ENCODE results near the gene RAB19. TPM values are rescaled to one million over a fixed set of nuclear protein-coding genes. Genes with fewer than 3 reads are reported as not detected.

Gene RAB19
- total and polyA plus RNA-seq, 9 of the 15 experiments (the other 6 are each of a cell fraction or from before 2014, with no cell fraction given): not detected

- TF ChIP-seq ZBTB43 (CRISPR knock-in tag; IDR thresholded peaks at IDR 0.05): no peak
- no peak for TF ChIP-seq TAF9B (IDR thresholded peaks at IDR 0.05; ENCODE audit: partially characterized antibody)
- TF ChIP-seq HOMEZ (CRISPR knock-in tag; IDR thresholded peaks at IDR 0.05): no peak
- TF ChIP-seq PHB (CRISPR knock-in tag; IDR thresholded peaks at IDR 0.05): peak; percentile 89
- TF ChIP-seq HCFC1 (IDR thresholded peaks at IDR 0.05; ENCODE audit: low read depth, low read length): peak; percentile 99
- no peak for TF ChIP-seq MAFK (IDR thresholded peaks at IDR 0.05; ENCODE audit: low read length)
- 0 out of 4 replicates have a peak, but pooled peaks of 1 of the 2 experiments have one; percentile 29 for TF ChIP-seq ZMIZ1 (IDR thresholded peaks at IDR 0.05; ENCODE audit: low read depth in 2 of 2, low read length in 2 of 2)
- no peak for TF ChIP-seq ZNF408 (CRISPR knock-in tag; IDR thresholded peaks at IDR 0.05; ENCODE audit: low read depth)
- TF ChIP-seq ZNF668 (CRISPR knock-in tag; IDR thresholded peaks at IDR 0.05): no peak
- peak; percentile 68; the same call in 1 of the 2 replicates for TF ChIP-seq ZNF511 (CRISPR knock-in tag; IDR thresholded peaks at IDR 0.05)
- no peak; the same call in 1 of the 2 replicates for TF ChIP-seq RNF2 (IDR thresholded peaks at IDR 0.05)
- no peak for TF ChIP-seq PRPF4 (IDR thresholded peaks at IDR 0.05; ENCODE audit: insufficient read depth, low read depth, low read length, poor library complexity, severe bottlenecking)
- TF ChIP-seq ZNF717 (CRISPR knock-in tag; IDR thresholded peaks at IDR 0.05): no peak
- TF ChIP-seq KAT8 (IDR thresholded peaks at IDR 0.05; ENCODE audit: low read depth): no peak
- no peak for TF ChIP-seq THRA (IDR thresholded peaks at IDR 0.05)
- TF ChIP-seq HDAC8 (tag; IDR thresholded peaks at IDR 0.05): no peak
- no peak for TF ChIP-seq ZFP1 (CRISPR knock-in tag; IDR thresholded peaks at IDR 0.05)
- peak; percentile 59 for TF ChIP-seq SMAD4 (CRISPR knock-in tag; conservative IDR thresholded peaks at IDR 0.05)
- no peak for TF ChIP-seq ZNF586 (CRISPR knock-in tag; conservative IDR thresholded peaks at IDR 0.05)
- TF ChIP-seq SMARCA4 (IDR thresholded peaks at IDR 0.05): peak; percentile 33; the same call in 1 of the 2 replicates
Measured at GRCh38 chr7:140397784-140398750, 5.8 kb upstream of the RAB19 start, which contains the start of gene SLC37A3 (continued).
